HG03066 (cell line): Measurements from ENCODE around the gene DUSP5.
"Not testable (repeated sequence)": the region's sequence is repeated elsewhere in the genome, so short reads cannot be mapped to it uniquely, and the experiment has no call there.

Experiments used
- ATAC-seq: cut with Tn5 transposase; IDR thresholded peaks from one replicate; pipeline ENCODE4 v1.9.1; 2021; ENCODE audit warnings: low read depth; ENCODE audit not compliant: unreplicated experiment

The DUSP5 gene

GRCh38 chr10:110512461-110513187, 14.9 kb downstream of the DUSP5 start:
- ATAC-seq = no peak

- ATAC-seq = no peak
Measured at GRCh38 chr10:110513949-110514348, 16.2 kb downstream of the DUSP5 start.

GRCh38 chr10:110514848-110515247, 17.1 kb downstream of the DUSP5 start:
- ATAC-seq = no peak

GRCh38 chr10:110516815-110517492, 19.2 kb downstream of the DUSP5 start:
- ATAC-seq = no peak

GRCh38 chr10:110522365-110522988, 24.8 kb downstream of the DUSP5 start:
- no peak for ATAC-seq

- ATAC-seq = no peak
Measured at GRCh38 chr10:110523736-110524135, 26.0 kb downstream of the DUSP5 start.

- ATAC-seq = no peak
Measured at GRCh38 chr10:110524179-110524858, 26.6 kb downstream of the DUSP5 start.

GRCh38 chr10:110524859-110525232, 27.1 kb downstream of the DUSP5 start:
- no peak for ATAC-seq

GRCh38 chr10:110525349-110526260, 27.9 kb downstream of the DUSP5 start:
- ATAC-seq = no peak

- no peak for ATAC-seq
Measured at GRCh38 chr10:110527731-110528171, 30.0 kb downstream of the DUSP5 start.

GRCh38 chr10:110528224-110528996, 30.7 kb downstream of the DUSP5 start:
- peak; percentile 8 for ATAC-seq

GRCh38 chr10:110528997-110529524, 31.4 kb downstream of the DUSP5 start:
- peak; percentile 71 for ATAC-seq

- ATAC-seq = no peak
Measured at GRCh38 chr10:110529596-110530011, 31.9 kb downstream of the DUSP5 start.

- no peak for ATAC-seq
Measured at GRCh38 chr10:110530131-110530831, 32.6 kb downstream of the DUSP5 start.

GRCh38 chr10:110531687-110532086, 34.0 kb downstream of the DUSP5 start:
- ATAC-seq = no peak

- ATAC-seq = not testable (repeated sequence)
Measured at GRCh38 chr10:110532628-110533027, 34.9 kb downstream of the DUSP5 start.

- no peak for ATAC-seq
Measured at GRCh38 chr10:110533149-110533548, 35.4 kb downstream of the DUSP5 start.

GRCh38 chr10:110534571-110534970, 36.9 kb downstream of the DUSP5 start:
- no peak for ATAC-seq
